Ovary (tissue), 3 donors: ENCODE measurements around the gene KRTAP5-2.

Experiments used
- CTCF ChIP-seq, 3 donors: fragments of 450-650 bp in 2 of 3; fragments of 200-600 bp in 1 of 3; IDR thresholded peaks; one replicate each; pipeline versions ENCODE4 v1.5.1 to v1.8.0; 2016 to 2022; ENCODE audit warnings: antibody characterized with exemption in 3 of 3, mild to moderate bottlenecking in 1 of 3
- POLR2A ChIP-seq: fragments of 450-650 bp; IDR thresholded peaks from one replicate; pipeline ENCODE4 v1.6.1; 2017; ENCODE audit warnings: antibody characterized with exemption, mild to moderate bottlenecking, moderate library complexity
- donor health status: DM: no; HTN: no; CAD: no.

GRCh38 chr11:1563697-1564534, 34.2 kb downstream of the KRTAP5-2 start:
- TF ChIP-seq CTCF (IDR thresholded peaks at IDR 0.05) (no peak), POLR2A (no peak)
